Small intestine (tissue), 7 donors: Measurements from ENCODE around the gene CDKN2AIPNL. TPM values are rescaled to one million over a fixed set of nuclear protein-coding genes. Genes with fewer than 3 reads are reported as not detected.

Source experiments
- DNase-seq, 2 donors: peaks; one replicate each; pipeline versions ENCODE4 v3.0.0 to v3.0.0-alpha.2; 2013
- FAIRE-seq: peaks from 2 replicates; lab custom pipeline; 2012; peaks lifted over from hg19 to GRCh38; lab: Jason Lieb, UNC
- H3K27ac ChIP-seq, 3 donors: one replicate each; pipeline ENCODE4 v1.5.1; 2013; ENCODE audit warnings: low read length in 2 of 3, mild to moderate bottlenecking in 2 of 3, control low read depth in 1 of 3, inconsistent platforms in 1 of 3, low read depth in 1 of 3, moderate library complexity in 1 of 3
- H3K27me3 ChIP-seq, 3 donors: one replicate each; pipeline ENCODE4 v1.6.1; 2013; ENCODE audit warnings: low read length in 3 of 3, inconsistent platforms in 1 of 3; ENCODE audit not compliant: control insufficient read depth in 3 of 3, insufficient read depth in 3 of 3
- H3K36me3 ChIP-seq, 3 donors: one replicate each; pipeline ENCODE4 v1.6.1; 2013; ENCODE audit warnings: low read length in 3 of 3, inconsistent platforms in 1 of 3, low read depth in 1 of 3, mild to moderate bottlenecking in 1 of 3, moderate library complexity in 1 of 3; ENCODE audit not compliant: control insufficient read depth in 3 of 3, insufficient read depth in 2 of 3
- H3K4me1 ChIP-seq, 3 donors: one replicate each; pipeline ENCODE4 v1.6.1; 2013; ENCODE audit warnings: low read length in 2 of 3, inconsistent platforms in 1 of 3, low read depth in 1 of 3, mild to moderate bottlenecking in 1 of 3, moderate library complexity in 1 of 3; ENCODE audit not compliant: control insufficient read depth in 3 of 3, insufficient read depth in 2 of 3
- H3K4me3 ChIP-seq, 3 donors: one replicate each; pipeline ENCODE4 v1.5.1; 2013; ENCODE audit warnings: low read length in 3 of 3, control low read depth in 1 of 3, inconsistent platforms in 1 of 3, low read depth in 1 of 3, mild to moderate bottlenecking in 1 of 3, moderate library complexity in 1 of 3
- H3K9me3 ChIP-seq, 2 donors: one replicate each; pipeline ENCODE4 v1.6.1; 2013; ENCODE audit warnings: low read depth in 1 of 2, low read length in 1 of 2; ENCODE audit not compliant: control insufficient read depth in 2 of 2, insufficient read depth in 1 of 2
- WGBS, 3 donors: extraction: QIAGEN DNeasy Blood & Tissue Kit; methylation state at CpG; one replicate each; pipeline ENCODE4 v1.1.7; 2013; 5-methylcytosine and 5-hydroxymethylcytosine counted together
- polyA plus RNA-seq, 4 donors: library from polyadenylated mRNA; stranded (reverse) in 3 of 4; unstranded in 1 of 4; fragments of 200-250 nt in 3 of 4; fragments of 120-200 nt in 1 of 4; gene quantifications; one replicate each; pipeline versions ENCODE4 v1.2.1 to v1.2.3, GENCODE V29; 2013
- donor health status: healthy with polysubstance abuse.
- donor health status: control.
- donor health status: control.
- donor health status: Bipolar disorder and iron deficiency.
- donor health status: healthy.

The CDKN2AIPNL gene
- polyA plus RNA-seq, 4 donors = 29.2 to 52.1 (median 43.0) TPM

DNA sequence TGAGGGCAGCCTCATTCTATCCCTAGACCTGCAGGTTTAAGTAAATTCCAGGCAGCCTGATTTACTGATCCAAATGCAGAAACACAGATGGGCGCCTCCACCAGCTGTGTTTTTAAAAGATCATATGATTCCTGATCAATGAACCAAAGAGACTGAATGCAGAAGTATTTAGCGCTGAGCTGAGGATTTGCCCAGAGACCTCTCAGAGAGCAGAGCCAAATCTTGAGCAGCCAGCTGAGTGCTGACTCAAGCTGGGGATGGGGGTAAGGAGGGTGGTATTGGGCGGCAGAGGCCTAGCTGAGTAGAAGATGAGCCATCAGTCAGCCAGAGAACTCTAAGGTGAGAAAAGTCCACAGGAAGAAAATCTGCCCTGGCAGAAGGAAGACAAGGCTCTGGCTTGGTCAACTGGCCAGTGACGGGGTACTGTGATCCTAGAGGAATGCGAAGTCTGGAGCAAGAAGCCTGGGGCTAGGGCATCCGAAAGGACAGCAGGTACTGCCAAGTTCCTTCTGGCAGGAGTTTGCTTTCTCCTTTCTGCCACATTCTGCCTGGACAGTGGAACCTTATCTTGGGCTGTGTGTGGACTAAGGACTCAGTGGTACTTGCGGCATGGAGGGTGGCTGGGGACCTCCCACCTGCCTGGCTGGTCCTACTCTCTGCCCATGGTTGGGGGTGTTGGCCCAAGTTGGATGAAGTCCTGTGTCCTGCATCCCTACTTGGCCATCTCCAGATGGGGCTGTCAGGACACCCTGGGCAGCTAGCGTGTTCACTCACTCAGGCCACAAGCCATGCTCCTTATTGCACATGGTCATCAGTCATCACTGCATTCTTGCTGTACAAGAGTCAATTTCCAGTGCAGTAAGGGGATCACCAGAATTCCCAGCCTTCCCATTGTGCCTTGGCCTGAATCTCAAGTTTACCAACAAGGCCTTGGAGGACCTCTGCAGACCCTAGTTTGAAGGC, 34.5 kb upstream of the CDKN2AIPNL start:
- Histone ChIP-seq H3K27me3 (no peaks in the 10 kb centered on the region), H3K4me1 (peaks cover 2 to 50% (median 3%) of the 10 kb centered on the region in 3 donors), H3K27ac (peak overlapping the region in 1 of 3 donors; percentile 76), H3K9me3 (no peaks in the 10 kb centered on the region), H3K4me3 (no peak overlapping the region), H3K36me3 (no peaks in the 10 kb centered on the region)
- DNase-seq (no peak), FAIRE-seq (no peak)
- 88 to 93% (median 92%) methylated on average over 8 of the region's 8 CpGs for whole genome bisulfite sequencing, 3 donors

DNA sequence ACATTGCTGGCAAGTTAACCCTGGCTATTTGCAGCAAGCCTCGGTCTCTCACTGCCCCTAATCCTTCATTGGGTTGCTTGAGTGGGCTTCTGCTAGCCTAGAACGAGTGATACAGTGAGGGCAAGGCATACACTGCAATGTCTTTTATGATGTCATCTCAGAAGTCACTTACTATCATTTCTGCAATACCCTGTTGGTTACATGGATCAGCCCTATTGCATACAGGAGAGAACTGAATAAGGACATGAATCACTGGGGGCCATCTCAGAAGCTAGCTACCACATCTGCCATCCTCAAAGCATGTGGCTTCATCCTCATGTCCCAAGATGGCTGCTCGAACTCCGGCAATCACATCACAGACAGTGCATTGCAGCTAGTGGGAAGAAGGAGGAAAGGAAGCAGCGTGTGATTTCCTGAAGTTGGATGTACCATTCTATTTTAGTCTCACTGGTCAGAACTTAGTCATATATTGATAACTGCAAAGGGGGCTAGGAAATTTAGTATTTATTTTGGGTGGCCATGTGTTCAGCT, 33.3 kb upstream of the CDKN2AIPNL start:
- peaks cover 0 to 45% (median 0%) of the 10 kb centered on the region in 3 donors for H3K4me1 ChIP-seq
- no peak overlapping the region for H3K4me3 ChIP-seq
- H3K27ac ChIP-seq = no peak overlapping the region
- WGBS, 3 donors = 87 to 90% (median 89%) methylated on average over 5 of the region's 5 CpGs
- FAIRE-seq = no peak
- no peaks in the 10 kb centered on the region for H3K9me3 ChIP-seq
- H3K27me3 ChIP-seq = no peaks in the 10 kb centered on the region
- no peaks in the 10 kb centered on the region for H3K36me3 ChIP-seq
- DNase-seq = no peak

- DNase-seq (peak in 1 of 2 donors; percentile 29), FAIRE-seq (no peak)
- 45 to 64% (median 56%) methylated on average over 3 of the region's 3 CpGs for WGBS, 3 donors
- Histone ChIP-seq H3K36me3 (no peaks in the 10 kb centered on the region), H3K4me3 (no peak overlapping the region), H3K27me3 (no peaks in the 10 kb centered on the region), H3K9me3 (no peaks in the 10 kb centered on the region), H3K27ac (peak overlapping the region in 1 of 3 donors; percentile 39), H3K4me1 (peaks cover 9 to 64% (median 13%) of the 10 kb centered on the region in 3 donors)
Observed at GRCh38 chr5:134440201-134440755, 28.6 kb upstream of the CDKN2AIPNL start.

- no peak for FAIRE-seq
- Histone ChIP-seq H3K9me3 (no peaks in the 10 kb centered on the region), H3K27ac (peak overlapping the region in 2 of 3 donors; percentile 13 to 83), H3K4me3 (no peak overlapping the region), H3K27me3 (no peaks in the 10 kb centered on the region), H3K4me1 (peaks cover 9 to 62% (median 15%) of the 10 kb centered on the region in 3 donors), H3K36me3 (no peaks in the 10 kb centered on the region)
- 13 to 31% (median 30%) methylated on average over 7 of the region's 7 CpGs for WGBS, 3 donors
- peak; percentile 67 to 75 for DNase-seq
Observed at GRCh38 chr5:134439210-134439654, 27.6 kb upstream of the CDKN2AIPNL start.

DNA sequence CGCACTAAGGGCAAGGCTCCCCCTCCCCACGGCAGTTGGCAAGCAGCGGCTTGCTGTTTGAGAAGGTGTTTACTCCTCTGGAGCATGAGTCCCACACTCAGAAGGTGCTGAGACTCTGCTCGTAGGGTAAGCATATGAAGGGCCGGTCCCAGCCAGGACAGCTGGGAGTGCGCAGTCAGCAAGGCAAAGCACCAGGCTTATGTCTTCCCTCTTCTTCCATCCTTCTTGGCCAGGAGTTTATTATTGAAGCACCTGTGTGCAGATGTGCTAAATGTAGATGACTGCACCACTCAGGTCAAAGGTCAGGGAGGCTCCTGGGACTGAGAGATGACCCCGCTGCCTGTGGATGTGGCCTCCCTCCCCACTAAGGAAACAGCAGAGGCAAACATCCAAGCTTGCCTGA, 27.0 kb upstream of the CDKN2AIPNL start:
- Histone ChIP-seq H3K4me1 (peaks cover 9 to 57% (median 15%) of the 10 kb centered on the region in 3 donors), H3K9me3 (no peaks in the 10 kb centered on the region), H3K4me3 (no peak overlapping the region), H3K36me3 (no peaks in the 10 kb centered on the region), H3K27ac (peak overlapping the region in 2 of 3 donors; percentile 13 to 83), H3K27me3 (no peaks in the 10 kb centered on the region)
- 73 to 74% (median 73%) methylated on average over 7 of the region's 7 CpGs for WGBS, 3 donors
- DNase-seq (peak in 1 of 2 donors; percentile 20), FAIRE-seq (no peak)

DNA sequence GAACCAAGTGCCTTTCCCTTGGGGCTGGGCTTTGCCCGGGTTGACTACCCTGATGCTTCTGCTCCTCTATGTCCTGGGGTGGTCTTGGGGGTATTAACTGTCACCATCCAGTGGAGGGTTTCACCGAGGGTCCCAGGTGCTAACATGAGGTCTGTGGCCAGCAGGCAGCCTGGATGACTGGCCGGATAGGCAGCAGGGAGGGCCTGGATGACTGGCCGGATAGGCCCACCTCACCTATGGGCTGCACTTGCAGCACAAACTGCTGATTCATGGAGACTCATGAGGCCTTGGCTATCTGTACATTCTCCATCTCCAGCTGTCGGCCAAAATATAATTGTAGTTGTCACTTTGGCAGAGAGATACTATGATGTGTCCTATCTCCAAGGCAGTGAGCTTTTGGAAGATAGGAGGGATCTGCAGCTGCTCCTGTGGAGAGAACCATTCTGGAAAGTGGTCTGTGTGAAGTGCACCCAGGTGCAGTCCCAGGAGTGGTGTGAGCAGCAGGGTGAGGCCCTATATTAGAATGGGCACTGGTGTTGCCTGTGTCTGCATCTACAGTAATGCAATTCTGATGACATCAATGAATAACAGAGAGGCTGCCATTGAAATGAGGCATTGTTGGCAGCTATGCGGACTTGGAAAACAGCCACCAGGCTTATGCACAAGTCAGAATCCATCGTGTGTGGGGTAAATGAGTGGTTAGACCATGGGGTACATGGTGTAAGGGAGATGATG, 26.3 kb upstream of the CDKN2AIPNL start:
- no peaks in the 10 kb centered on the region for H3K9me3 ChIP-seq
- peaks cover 9 to 56% (median 15%) of the 10 kb centered on the region in 3 donors for H3K4me1 ChIP-seq
- FAIRE-seq (no peak), DNase-seq (no peak)
- H3K4me3 ChIP-seq = no peak overlapping the region
- WGBS, 3 donors = 52 to 72% (median 69%) methylated on average over 7 of the region's 7 CpGs
- no peaks in the 10 kb centered on the region for H3K36me3 ChIP-seq
- H3K27ac ChIP-seq = peak overlapping the region; percentile 47 to 96 (median 94)
- H3K27me3 ChIP-seq = no peaks in the 10 kb centered on the region

DNA sequence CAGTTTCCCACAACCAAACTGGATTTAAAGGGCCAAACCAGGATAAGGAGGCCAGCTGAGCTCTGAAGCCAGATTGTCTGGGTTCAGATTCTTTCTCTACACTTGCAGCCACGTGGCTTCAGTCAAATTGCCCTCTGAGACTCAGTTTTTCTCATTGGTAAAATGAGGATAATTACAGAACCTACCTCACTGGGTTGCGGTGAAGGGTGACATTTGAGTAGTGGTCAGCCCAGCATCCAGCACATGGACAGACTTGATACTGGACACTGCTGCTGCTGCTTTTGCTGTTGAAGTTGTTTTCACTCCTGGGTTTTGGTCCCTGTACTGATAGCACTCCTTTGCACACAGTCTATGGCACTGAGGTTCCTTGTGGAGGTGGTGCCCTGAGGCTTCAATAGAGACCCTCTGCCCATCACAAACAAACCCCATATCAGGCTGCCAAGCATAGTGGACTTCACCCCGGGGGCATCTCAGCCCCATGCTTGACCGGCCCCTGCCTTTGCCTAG, 25.7 kb upstream of the CDKN2AIPNL start:
- H3K9me3 ChIP-seq = no peaks in the 10 kb centered on the region
- no peak for FAIRE-seq
- H3K4me3 ChIP-seq = no peak overlapping the region
- H3K27me3 ChIP-seq = no peaks in the 10 kb centered on the region
- peak overlapping the region; percentile 47 to 96 (median 94) for H3K27ac ChIP-seq
- 58 to 76% (median 60%) methylated on average over 4 of the region's 4 CpGs for WGBS, 3 donors
- DNase-seq = no peak
- H3K4me1 ChIP-seq = peaks cover 9 to 56% (median 15%) of the 10 kb centered on the region in 3 donors
- H3K36me3 ChIP-seq = no peaks in the 10 kb centered on the region
